ENCODE results near the gene CAMKV.

DNA sequence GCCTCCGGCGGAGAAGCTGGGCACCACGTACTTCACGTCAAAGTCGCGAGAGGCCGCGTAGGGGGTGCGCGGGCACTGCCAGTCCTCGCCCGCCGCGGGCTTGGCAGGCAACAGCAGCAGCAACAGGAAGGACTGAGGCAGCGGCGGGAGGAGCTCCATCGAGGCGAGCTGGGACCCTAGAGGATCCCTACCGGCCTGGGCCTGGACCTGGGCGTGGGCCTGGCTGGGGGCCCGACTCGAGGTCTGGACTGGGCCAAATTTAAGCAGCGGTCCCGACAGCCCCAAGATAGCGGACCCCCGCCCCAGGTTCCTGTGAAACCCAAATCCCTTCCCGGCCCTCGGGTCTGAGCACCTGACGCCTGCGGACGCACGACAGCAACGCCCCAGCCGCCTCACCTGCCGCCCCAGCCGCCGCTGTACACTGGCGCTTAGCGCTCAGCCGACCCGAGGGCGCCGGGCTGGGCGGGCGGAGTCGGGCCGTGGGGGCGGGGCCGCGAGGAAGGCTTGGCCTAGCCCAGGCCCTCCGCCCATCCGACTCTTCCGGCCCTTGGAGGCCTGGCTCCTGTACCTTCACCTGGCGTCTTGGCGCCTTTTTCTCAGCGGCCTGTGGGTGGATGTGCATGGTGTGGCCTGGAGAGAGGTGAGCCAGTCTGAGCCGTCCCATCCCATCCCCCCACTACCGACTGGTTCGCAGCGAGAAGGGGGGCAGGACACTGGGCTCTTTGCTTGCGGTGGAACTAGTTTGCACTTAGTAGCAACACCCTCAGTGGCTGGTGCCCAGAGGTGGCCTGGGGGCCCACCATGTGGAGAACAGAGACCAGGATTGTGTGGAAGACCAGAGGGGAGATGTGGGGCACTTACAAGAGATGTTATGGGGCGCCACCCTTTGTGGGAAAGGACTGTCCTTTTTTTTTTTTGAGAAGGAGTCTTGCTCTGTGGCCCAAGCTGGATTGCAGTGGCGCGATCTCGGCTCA is 34.0 kb upstream of the CAMKV start, which contains the start of gene MST1R:
- TF ChIP-seq, protein P1, sequence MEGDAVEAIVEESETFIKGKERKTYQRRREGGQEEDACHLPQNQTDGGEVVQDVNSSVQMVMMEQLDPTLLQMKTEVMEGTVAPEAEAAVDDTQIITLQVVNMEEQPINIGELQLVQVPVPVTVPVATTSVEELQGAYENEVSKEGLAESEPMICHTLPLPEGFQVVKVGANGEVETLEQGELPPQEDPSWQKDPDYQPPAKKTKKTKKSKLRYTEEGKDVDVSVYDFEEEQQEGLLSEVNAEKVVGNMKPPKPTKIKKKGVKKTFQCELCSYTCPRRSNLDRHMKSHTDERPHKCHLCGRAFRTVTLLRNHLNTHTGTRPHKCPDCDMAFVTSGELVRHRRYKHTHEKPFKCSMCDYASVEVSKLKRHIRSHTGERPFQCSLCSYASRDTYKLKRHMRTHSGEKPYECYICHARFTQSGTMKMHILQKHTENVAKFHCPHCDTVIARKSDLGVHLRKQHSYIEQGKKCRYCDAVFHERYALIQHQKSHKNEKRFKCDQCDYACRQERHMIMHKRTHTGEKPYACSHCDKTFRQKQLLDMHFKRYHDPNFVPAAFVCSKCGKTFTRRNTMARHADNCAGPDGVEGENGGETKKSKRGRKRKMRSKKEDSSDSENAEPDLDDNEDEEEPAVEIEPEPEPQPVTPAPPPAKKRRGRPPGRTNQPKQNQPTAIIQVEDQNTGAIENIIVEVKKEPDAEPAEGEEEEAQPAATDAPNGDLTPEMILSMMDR (IDR thresholded peaks at IDR 0.05) = peak in 2 of 3 donors; percentile 11 to 36
- TF ChIP-seq POLR2AphosphoS5 (IDR thresholded peaks at IDR 0.05) = peak in 1 of 3 donors; percentile 19
